ENCODE data around the gene SLC28A1. TPM values are rescaled to one million over a fixed set of nuclear protein-coding genes. Genes with fewer than 3 reads are reported as not detected.

SLC28A1 gene
- polyA plus RNA-seq, 1 of the 3 experiments (the other 2 are of a cell fraction), result not detected

GRCh38 chr15:84872009-84872910, 12.2 kb upstream of the SLC28A1 start:
- H3K79me2 ChIP-seq (ENCODE audit: insufficient read depth), result no peaks in the 10 kb centered on the region
- H3F3A ChIP-seq (replicated peaks; ENCODE audit: insufficient read depth), result no peaks in the 10 kb centered on the region
- WGBS (ENCODE audit: low lambda C conversion rate), result 94% methylated on average over 16 of the region's 17 CpGs
- H3K27me3 ChIP-seq (ENCODE audit: insufficient read depth), result no peaks in the 10 kb centered on the region
- peak; percentile 49 for DNase-seq
- no peaks in the 10 kb centered on the region for H3K9me2 ChIP-seq
- POLR2A ChIA-PET, result interaction anchor here (0.6 to 1.3 kb wide), 2 partner anchors 106 to 218 kb away, joined by 3 to 4 read pairs; partner anchors contain the start of gene WDR73
- no peak overlapping the region for H3K9ac ChIP-seq
- no peaks in the 10 kb centered on the region for H3K36me3 ChIP-seq (replicated peaks in 1 of 2; ENCODE audit: control insufficient read depth in 1 of 2, insufficient read depth in 2 of 2, low read length in 1 of 2)
- H3K4me2 ChIP-seq, result no peak overlapping the region
- H3K4me3 ChIP-seq (ENCODE audit: low read depth in 2 of 2, low read length in 1 of 2), result no peak overlapping the region
- H3K9me3 ChIP-seq, result no peaks in the 10 kb centered on the region
- H2AFZ ChIP-seq (ENCODE audit: low read depth), result no peak overlapping the region
- TF ChIP-seq EP300 (IDR thresholded peaks at IDR 0.05; ENCODE audit: borderline replicate concordance in 1 of 2, low read depth in 1 of 2, low read length in 1 of 2) (no peak), TEAD4 (IDR thresholded peaks at IDR 0.05; ENCODE audit: borderline replicate concordance, insufficient read depth) (no peak), GABPA (IDR thresholded peaks at IDR 0.05; ENCODE audit: low read depth) (no peak), POLR2AphosphoS5 (IDR thresholded peaks at IDR 0.05; ENCODE audit: low read depth, low read length) (no peak), TCF12 (IDR thresholded peaks at IDR 0.05) (no peak), MAX (IDR thresholded peaks at IDR 0.05; ENCODE audit: low read depth) (no peak), NRF1 (IDR thresholded peaks at IDR 0.05; ENCODE audit: low read depth, low read length) (no peak), SIN3A (IDR thresholded peaks at IDR 0.05; ENCODE audit: borderline replicate concordance, low read depth, low read length) (no peak), MEF2A (IDR thresholded peaks at IDR 0.05; ENCODE audit: borderline replicate concordance, low read depth) (no peak), FOXJ3 (CRISPR knock-in tag; IDR thresholded peaks at IDR 0.05) (no peak), REST (IDR thresholded peaks at IDR 0.05; ENCODE audit: low read depth, low read length) (no peak), MXI1 (IDR thresholded peaks at IDR 0.05; ENCODE audit: low read depth, low read length) (no peak), NFIC (IDR thresholded peaks at IDR 0.05; ENCODE audit: borderline replicate concordance) (no peak), TAF1 (IDR thresholded peaks at IDR 0.05; ENCODE audit: borderline replicate concordance, low read depth, low read length) (no peak), RFX5 (IDR thresholded peaks at IDR 0.05; ENCODE audit: low read length) (no peak), SMC3 (IDR thresholded peaks at IDR 0.05; ENCODE audit: low read depth, low read length) (no peak), FOSL2 (IDR thresholded peaks at IDR 0.05; ENCODE audit: borderline replicate concordance, low read depth) (no peak), USF2 (IDR thresholded peaks at IDR 0.05; ENCODE audit: borderline replicate concordance, low read depth, low read length) (no peak)
- TF ChIP-seq, protein P1, sequence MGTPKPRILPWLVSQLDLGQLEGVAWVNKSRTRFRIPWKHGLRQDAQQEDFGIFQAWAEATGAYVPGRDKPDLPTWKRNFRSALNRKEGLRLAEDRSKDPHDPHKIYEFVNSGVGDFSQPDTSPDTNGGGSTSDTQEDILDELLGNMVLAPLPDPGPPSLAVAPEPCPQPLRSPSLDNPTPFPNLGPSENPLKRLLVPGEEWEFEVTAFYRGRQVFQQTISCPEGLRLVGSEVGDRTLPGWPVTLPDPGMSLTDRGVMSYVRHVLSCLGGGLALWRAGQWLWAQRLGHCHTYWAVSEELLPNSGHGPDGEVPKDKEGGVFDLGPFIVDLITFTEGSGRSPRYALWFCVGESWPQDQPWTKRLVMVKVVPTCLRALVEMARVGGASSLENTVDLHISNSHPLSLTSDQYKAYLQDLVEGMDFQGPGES (IDR thresholded peaks at IDR 0.05; ENCODE audit: low read depth, low read length), result no peak
- TF ChIP-seq, protein P2, sequence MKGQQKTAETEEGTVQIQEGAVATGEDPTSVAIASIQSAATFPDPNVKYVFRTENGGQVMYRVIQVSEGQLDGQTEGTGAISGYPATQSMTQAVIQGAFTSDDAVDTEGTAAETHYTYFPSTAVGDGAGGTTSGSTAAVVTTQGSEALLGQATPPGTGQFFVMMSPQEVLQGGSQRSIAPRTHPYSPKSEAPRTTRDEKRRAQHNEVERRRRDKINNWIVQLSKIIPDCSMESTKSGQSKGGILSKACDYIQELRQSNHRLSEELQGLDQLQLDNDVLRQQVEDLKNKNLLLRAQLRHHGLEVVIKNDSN (IDR thresholded peaks at IDR 0.05; ENCODE audit: borderline replicate concordance, low read depth), result no peak
- CTCF ChIA-PET, result interaction anchor here (0.7 to 1.3 kb wide), 8 partner anchors 9 to 273 kb away, joined by 3 to 5 read pairs (median 4); no protein-coding TSS in a partner anchor
- H4K20me1 ChIP-seq (ENCODE audit: insufficient read depth), result no peaks in the 10 kb centered on the region
- peak overlapping the region in 1 of 2 experiments; percentile 80; a peak in 2 of 4 replicates for H3K27ac ChIP-seq (ENCODE audit: low read depth in 2 of 2, low read length in 1 of 2)
- H3K4me1 ChIP-seq (ENCODE audit: control insufficient read depth in 1 of 2, insufficient read depth in 2 of 2, low read depth in 1 of 2, low read length in 1 of 2), result peaks cover 0 to 18% of the 10 kb centered on the region in 2 experiments; a peak in 2 of 4 replicates

Measured in SK-N-SH (cell line).